Fibroblast of skin of right quadriceps (primary cell): ENCODE results near the gene PRDM2.

ENCODE experiments used
- DNase-seq: peaks from one replicate; pipeline ENCODE4 v3.0.0-alpha.2; 2013

PRDM2 gene

DNA sequence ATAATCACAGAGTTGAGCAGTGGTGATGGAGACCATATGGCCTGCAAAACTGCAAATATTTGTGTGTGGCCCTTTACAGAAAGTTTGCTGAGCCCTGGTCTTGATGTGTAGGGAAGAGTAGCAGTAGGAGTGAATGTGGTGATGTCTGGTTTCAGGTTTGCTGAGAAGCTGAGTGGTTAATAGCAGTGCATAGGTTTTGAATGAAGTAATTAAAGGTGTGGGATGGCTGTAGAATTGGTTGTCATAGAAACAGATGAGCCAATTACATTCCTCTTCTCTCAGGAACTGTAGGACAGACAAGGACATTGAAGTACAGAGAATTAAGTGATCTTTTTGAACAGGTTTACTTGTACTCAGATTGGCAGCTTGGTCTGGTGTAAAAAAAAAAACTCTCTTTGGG is 37.4 kb downstream of the PRDM2 start:
- DNase-seq = no peak

- DNase-seq = no peak
Observed at GRCh38 chr1:13746342-13746741, 46.4 kb downstream of the PRDM2 start.

DNA sequence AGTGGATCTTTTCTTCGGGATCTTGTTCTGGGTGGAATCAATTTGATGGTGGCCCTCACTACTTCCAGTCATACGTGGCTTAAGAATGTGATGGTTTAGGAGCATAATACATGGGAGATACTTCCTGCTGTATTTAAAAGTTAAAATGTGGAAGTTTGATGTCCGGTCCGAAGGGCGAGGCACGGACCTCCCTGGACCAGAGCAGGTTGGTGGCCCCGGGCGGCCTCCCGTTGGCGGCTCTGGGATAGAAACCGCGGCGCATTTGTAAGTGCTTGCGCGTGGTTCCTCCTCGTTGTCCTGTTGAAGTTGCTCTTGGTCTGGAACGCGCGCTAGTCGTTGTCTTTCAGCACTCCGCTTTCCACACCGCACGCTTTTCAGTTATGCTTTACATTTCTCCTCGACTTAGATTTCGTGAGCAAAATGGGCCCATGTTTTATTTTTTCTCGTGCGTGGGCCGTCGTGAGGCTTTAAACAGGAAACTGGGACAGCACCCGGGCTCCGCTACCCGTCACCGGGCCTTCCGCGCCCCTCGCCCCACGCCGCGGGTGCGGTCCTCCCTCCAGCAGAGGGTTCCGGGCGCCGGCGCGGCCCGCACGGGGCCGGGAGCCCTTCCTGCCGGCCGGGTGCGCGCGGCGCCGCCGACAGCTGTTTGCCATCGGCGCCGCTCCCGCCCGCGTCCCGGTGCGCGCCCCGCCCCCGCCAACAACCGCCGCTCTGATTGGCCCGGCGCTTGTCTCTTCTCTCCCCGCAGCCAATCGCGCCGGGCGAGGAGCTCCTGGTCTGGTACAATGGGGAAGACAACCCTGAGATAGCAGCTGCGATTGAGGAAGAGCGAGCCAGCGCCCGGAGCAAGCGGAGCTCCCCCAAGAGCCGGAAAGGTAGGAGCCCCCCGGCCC is 48.9 kb downstream of the PRDM2 start:
- peak; percentile 97 for DNase-seq

DNA sequence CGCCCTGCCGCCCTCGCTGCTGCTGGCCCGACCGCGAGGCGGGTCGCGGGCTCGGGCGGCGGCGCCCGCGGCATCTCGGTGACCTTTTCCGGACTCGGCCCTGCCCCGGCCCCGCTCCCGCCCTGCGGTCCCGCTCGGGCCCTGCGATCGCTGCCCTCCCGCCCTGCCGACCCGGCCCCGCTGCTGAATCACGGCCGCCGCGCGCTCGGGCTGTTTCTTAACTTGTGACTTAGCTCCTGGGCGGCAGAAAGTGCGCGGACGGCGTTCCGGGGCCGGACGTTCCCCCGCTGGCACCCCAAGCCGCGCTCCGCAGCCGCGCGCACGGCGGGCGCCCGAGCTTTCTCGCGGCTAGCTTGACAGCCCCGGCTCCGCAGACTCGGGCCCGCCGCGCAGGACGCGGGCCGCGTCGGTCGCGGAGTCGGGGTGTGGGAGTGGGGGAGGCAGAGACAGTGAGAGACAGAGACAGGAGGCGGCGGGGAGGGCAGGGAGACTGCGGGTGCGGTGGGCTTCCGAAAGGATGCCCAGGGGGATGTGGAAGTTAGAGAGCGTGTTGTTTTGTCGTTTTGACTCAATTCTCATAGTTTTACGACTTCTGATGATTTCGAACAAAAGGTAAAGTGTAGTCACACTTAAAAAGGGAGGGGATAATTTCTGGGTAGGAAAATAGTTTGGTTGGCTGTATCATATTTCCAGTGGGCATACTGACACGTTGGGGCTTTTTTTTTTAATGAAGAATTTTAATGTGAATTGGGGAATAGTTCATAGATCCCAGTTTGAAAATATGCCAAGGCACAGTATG is 49.8 kb downstream of the PRDM2 start:
- DNase-seq = peak; percentile 35

- DNase-seq = no peak
Observed at GRCh38 chr1:13751458-13751871, 51.5 kb downstream of the PRDM2 start.

DNA sequence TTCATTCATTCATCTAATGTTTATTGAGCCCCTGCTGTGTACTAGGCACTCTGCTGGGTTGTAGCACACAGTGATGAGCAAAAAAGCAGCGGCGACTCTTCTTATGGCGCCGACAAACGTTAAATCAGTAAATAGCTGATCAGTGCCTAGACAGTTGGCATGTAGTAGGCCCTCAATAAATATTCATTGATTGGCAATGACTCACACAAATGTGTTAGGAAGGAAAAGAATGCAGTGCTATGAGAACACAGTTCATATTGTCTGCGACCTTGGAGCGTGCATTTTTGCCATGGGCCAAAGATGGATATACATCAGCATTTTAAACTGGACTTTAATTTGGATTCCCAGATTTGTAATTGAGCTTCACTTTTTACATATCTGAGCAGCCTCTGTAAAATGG is 52.0 kb downstream of the PRDM2 start:
- no peak for DNase-seq

- DNase-seq = no peak
Observed at GRCh38 chr1:13752852-13753251, 52.9 kb downstream of the PRDM2 start.

DNA sequence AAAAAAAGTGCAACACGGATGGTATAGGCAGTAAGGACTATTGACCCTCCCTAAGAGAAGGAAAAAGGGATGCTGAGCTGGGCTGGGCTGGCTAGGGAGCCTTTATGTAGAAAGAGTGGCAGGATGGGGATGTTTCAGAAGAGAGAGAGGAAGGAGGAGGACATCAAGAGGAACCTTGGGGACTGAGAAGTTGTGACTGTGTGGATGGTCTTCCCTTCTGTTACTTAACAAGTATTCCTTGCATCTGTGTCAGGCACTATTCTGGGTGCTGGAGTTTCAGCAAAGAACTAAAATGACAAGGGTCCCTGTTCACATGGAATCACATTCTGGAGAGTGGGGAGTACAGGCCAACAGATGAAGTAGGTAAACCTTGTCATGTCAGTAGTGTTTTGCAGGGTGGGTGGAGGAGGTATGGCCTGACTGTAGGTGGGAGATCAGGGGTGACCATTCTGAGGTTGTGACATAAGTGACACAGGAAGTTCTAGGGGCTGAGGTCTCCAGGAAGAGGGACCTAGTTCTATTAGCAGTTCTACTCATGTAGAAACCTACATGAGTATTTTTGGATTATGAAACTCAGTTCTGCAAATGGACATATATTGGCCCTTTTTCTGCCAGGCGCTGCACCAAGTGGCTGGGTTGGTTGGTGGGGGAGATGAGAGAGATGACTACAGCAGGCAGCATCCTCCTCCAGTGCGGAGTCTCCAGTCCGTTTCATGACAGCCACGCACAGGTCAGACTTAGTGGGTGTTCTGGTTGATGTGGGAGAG is 53.8 kb downstream of the PRDM2 start:
- DNase-seq = no peak

DNA sequence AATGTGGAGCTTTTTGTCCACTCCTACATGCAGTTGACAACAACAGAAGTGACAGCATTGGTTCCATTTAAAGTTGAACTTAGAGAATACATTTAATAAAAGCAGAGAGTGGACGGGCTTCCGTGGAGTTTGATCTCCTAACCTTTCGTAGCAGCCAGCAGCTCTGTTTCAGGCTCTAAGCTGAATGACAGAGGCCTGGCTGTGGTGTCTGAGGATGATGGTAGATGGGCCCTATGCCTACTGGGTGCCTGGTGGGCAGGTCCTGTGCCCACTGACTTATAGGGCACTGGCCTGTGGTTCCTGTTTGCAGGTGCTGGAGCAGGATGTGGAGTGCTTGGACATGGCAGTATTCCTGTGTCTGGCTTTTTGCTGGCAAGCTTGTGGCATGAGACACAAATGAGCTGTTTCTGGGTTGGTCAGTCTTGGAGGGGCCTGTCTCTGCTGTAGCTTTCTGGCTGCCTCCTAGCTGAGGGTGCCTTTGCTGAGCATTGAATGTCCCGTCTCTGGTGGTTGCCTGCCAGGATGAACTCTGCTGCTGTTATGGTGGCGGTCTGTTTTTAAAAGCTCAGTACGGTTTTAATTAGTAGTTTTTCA is 54.6 kb downstream of the PRDM2 start:
- no peak for DNase-seq

- DNase-seq = no peak
Observed at GRCh38 chr1:13756557-13757315, 56.7 kb downstream of the PRDM2 start.

GRCh38 chr1:13757693-13758092 is 57.7 kb downstream of the PRDM2 start:
- no peak for DNase-seq

DNA sequence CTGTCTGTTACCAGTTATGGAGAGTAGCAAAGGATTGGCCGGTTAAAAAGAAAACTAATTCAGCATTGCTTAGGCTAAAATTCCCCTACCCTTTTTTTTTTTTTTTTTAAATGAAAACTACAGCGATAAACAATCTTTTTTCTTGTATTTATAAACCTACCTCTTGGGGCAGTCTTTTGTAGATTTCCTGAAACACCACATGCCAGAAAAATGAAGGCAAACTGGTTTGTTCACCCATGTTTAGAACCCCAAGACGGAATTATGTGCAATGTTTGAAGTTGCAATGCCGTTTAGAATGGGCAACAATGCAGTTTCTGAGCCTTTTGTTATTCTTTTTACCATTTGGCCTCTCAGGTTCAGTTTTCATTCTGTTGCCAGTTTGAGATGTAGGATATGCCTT is 59.1 kb downstream of the PRDM2 start:
- no peak for DNase-seq

DNA sequence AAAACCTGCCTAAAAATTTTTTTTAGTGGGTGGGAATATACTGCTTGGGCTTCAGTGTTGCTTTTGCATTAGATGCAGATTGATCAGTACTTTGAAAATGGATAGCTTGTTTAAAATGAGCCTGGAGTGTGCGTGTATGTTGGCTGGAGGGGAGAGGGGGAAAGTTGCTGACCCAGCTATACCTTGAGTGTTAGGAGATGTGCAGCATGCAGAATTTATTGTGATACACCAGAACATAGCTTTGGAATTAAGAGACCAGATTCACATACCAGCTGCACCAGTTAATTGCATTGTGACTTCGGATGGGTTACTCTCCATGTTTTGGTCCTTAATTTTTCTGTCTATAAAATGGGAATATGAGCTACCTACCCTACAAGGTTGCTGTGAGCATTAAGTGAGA is 60.4 kb downstream of the PRDM2 start:
- DNase-seq = no peak

- no peak for DNase-seq
Observed at GRCh38 chr1:13760921-13761320, 60.9 kb downstream of the PRDM2 start.

GRCh38 chr1:13761883-13762282 is 61.9 kb downstream of the PRDM2 start:
- no peak for DNase-seq

- no peak for DNase-seq
Observed at GRCh38 chr1:13762642-13763041, 62.7 kb downstream of the PRDM2 start.

DNA sequence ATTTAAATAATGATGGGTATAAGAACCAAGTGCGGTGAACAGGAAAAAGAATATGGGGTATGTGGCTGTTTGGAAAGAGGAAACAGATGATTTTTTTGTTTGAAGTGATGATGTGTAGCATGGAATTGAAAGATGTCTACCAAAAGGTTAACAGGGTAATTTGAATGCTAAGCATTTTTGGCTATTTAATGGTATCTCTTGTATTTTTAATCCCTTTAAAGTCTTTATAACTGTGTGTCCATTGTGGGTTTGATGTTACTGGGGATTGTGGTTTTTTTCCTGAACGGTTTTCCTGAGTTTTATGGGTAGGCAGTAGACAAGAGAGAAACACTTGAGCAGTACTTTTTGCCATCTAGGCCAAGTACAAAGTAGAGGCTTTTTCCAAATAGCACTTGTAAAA is 63.2 kb downstream of the PRDM2 start:
- peak; percentile 39 for DNase-seq

- no peak for DNase-seq
Observed at GRCh38 chr1:13763991-13764390, 64.0 kb downstream of the PRDM2 start.

DNA sequence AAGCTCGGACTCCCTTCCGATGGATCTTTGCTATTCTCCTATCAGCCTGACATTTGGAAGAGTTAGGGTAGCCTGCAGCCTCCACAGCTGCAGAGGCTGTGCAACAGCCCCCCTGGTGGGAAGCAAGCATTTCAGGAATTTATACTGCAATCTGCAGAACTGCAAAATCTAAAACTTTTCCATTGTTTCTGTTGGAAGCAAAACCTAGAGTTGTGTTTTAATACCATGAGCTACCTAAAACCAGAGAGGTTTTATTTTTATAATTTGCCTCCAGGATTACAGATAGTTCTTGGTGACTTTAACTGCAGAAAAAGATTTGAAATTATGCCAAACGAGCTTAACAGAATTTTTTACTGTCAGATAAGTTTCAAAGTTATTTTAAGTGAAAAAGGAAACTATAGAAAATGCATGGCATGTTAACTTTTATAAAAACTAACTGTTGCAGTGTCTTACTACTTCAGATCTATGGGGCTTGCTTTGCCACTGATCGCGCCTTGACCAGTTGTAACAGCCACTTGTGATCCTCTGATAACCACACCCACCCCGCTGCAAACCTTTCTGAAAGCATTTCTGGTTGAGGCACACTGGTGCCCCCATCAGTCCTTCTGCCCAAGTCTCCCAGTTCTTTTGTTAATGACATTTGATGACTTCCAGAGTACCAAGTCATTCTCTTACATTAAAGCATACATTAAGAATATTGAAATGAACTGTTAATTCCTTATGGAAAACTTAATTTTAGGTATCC is 64.8 kb downstream of the PRDM2 start:
- DNase-seq = peak; percentile 68

GRCh38 chr1:13766592-13767564 is 66.9 kb downstream of the PRDM2 start:
- DNase-seq = peak; percentile 89
